DMS153 treated with DMSO at 0.1 percent for 48 hours (cell line): ENCODE measurements around the gene MANSC1.

Experiments used
- DNase-seq: peaks from one replicate; lab custom pipeline; 2025; ENCODE audit not compliant: unreplicated experiment; lab: John Stamatoyannopoulos, UW

Gene MANSC1

GRCh38 chr12:12349711-12350665, at the start of gene MANSC1:
MANSC1 (minus strand) TSS chr12:12350242; CDS start chr12:12343314, 6,928 bp downstream.
- peak; percentile 41 for DNase-seq

GRCh38 chr12:12399161-12399560, 49.1 kb upstream of the MANSC1 start:
- no peak for DNase-seq

GRCh38 chr12:12398026-12398859, 48.2 kb upstream of the MANSC1 start:
- no peak for DNase-seq

GRCh38 chr12:12397184-12397583, 47.1 kb upstream of the MANSC1 start:
- DNase-seq, result no peak

GRCh38 chr12:12396694-12397093, 46.7 kb upstream of the MANSC1 start:
- no peak for DNase-seq

- DNase-seq, result no peak
These were observed 43.1 kb upstream of the MANSC1 start for GRCh38 chr12:12393171-12393570.

- DNase-seq, result no peak
These were observed 42.4 kb upstream of the MANSC1 start for GRCh38 chr12:12392413-12392812.

- DNase-seq, result no peak
These were observed 37.5 kb upstream of the MANSC1 start for GRCh38 chr12:12387501-12387900.

GRCh38 chr12:12384571-12385340, 34.7 kb upstream of the MANSC1 start:
- no peak for DNase-seq

GRCh38 chr12:12381982-12382381, 31.9 kb upstream of the MANSC1 start:
- no peak for DNase-seq

- DNase-seq, result no peak
These were observed 31.0 kb upstream of the MANSC1 start for GRCh38 chr12:12380949-12381593.

- DNase-seq, result no peak
These were observed 30.0 kb upstream of the MANSC1 start for GRCh38 chr12:12379831-12380730.

- DNase-seq, result no peak
These were observed 28.6 kb upstream of the MANSC1 start for GRCh38 chr12:12378616-12379015.

- DNase-seq, result peak; percentile 85
These were observed 26.8 kb upstream of the MANSC1 start for GRCh38 chr12:12376646-12377448.

GRCh38 chr12:12372946-12373722, 23.1 kb upstream of the MANSC1 start:
- no peak for DNase-seq

GRCh38 chr12:12367482-12367998, 17.5 kb upstream of the MANSC1 start:
- no peak for DNase-seq

- no peak for DNase-seq
These were observed 16.8 kb upstream of the MANSC1 start for GRCh38 chr12:12366701-12367481.
